ENCODE data around the gene UTF1. TPM values are rescaled to one million over a fixed set of nuclear protein-coding genes. Genes with fewer than 3 reads are reported as not detected.

The UTF1 gene
- polyA plus RNA-seq, 1 donor from 2014 or later: not detected

- Histone ChIP-seq H3K4me3 (ENCODE audit: low read length) (no peak overlapping the region), H3K9me3 (ENCODE audit: low read length) (no peaks in the 10 kb centered on the region), H4K20me1 (ENCODE audit: insufficient read depth) (no peaks in the 10 kb centered on the region), H3K4me2 (ENCODE audit: low read length) (no peak overlapping the region), H3K79me2 (replicated peaks; ENCODE audit: insufficient read depth, low read length) (no peaks in the 10 kb centered on the region), H3K27me3 (ENCODE audit: insufficient read depth, low read depth, low read length) (no peaks in the 10 kb centered on the region), H3K9me2 (ENCODE audit: insufficient read depth, low read length) (no peaks in the 10 kb centered on the region), H3F3A (ENCODE audit: insufficient read depth, low read length, poor library complexity, severe bottlenecking) (no peaks in the 10 kb centered on the region), H3K27ac (ENCODE audit: low read length) (no peak overlapping the region), H3K36me3 (ENCODE audit: insufficient read depth, low read length) (no peaks in the 10 kb centered on the region), H2AFZ (ENCODE audit: low read depth, low read length) (no peak overlapping the region), H3K9ac (ENCODE audit: low read length) (no peak overlapping the region)
- TF ChIP-seq MXI1 (conservative IDR thresholded peaks at IDR 0.05; ENCODE audit: poor library complexity, severe bottlenecking): no peak
- TF ChIP-seq EP300 (conservative IDR thresholded peaks at IDR 0.05; ENCODE audit: poor library complexity, severe bottlenecking): no peak
- TF ChIP-seq EZH2 (IDR thresholded peaks at IDR 0.05; ENCODE audit: borderline replicate concordance, insufficient read depth, low read length, poor library complexity, severe bottlenecking): no peak
- no peak for TF ChIP-seq TAF1 (IDR thresholded peaks at IDR 0.05; ENCODE audit: low read depth)
- TF ChIP-seq POLR2AphosphoS5 (IDR thresholded peaks at IDR 0.05): no peak
- no peak for TF ChIP-seq SMC3 (conservative IDR thresholded peaks at IDR 0.05; ENCODE audit: poor library complexity)
- no peak for TF ChIP-seq RAD21 (conservative IDR thresholded peaks at IDR 0.05)
- no peak for TF ChIP-seq CTCF (IDR thresholded peaks at IDR 0.05; ENCODE audit: poor library complexity, severe bottlenecking)
- no peak for TF ChIP-seq REST (IDR thresholded peaks at IDR 0.05; ENCODE audit: borderline replicate concordance)
Observed at GRCh38 chr10:133201948-133202725, 27.9 kb upstream of the UTF1 start.

GRCh38 chr10:133202778-133203651 is 27.0 kb upstream of the UTF1 start:
- H3K27me3 ChIP-seq (ENCODE audit: insufficient read depth, low read depth, low read length): no peaks in the 10 kb centered on the region
- TF ChIP-seq REST (IDR thresholded peaks at IDR 0.05; ENCODE audit: borderline replicate concordance) (no peak), POLR2AphosphoS5 (IDR thresholded peaks at IDR 0.05) (no peak), TAF1 (IDR thresholded peaks at IDR 0.05; ENCODE audit: low read depth) (no peak), MXI1 (conservative IDR thresholded peaks at IDR 0.05; ENCODE audit: poor library complexity, severe bottlenecking) (no peak)
- no peak overlapping the region for H3K9ac ChIP-seq (ENCODE audit: low read length)
- no peak overlapping the region for H3K27ac ChIP-seq (ENCODE audit: low read length)
- H3K9me3 ChIP-seq (ENCODE audit: low read length): no peaks in the 10 kb centered on the region
- H3K4me2 ChIP-seq (ENCODE audit: low read length): no peak overlapping the region
- H2AFZ ChIP-seq (ENCODE audit: low read depth, low read length): no peak overlapping the region
- no peaks in the 10 kb centered on the region for H3K79me2 ChIP-seq (replicated peaks; ENCODE audit: insufficient read depth, low read length)
- H4K20me1 ChIP-seq (ENCODE audit: insufficient read depth): no peaks in the 10 kb centered on the region
- no peaks in the 10 kb centered on the region for H3K9me2 ChIP-seq (ENCODE audit: insufficient read depth, low read length)
- no peaks in the 10 kb centered on the region for H3F3A ChIP-seq (ENCODE audit: insufficient read depth, low read length, poor library complexity, severe bottlenecking)
- no peak overlapping the region for H3K4me3 ChIP-seq (ENCODE audit: low read length)
- H3K36me3 ChIP-seq (ENCODE audit: insufficient read depth, low read length): no peaks in the 10 kb centered on the region
